Neural cell (in vitro differentiated cells): ENCODE measurements around the gene AIF1. TPM values are rescaled to one million over a fixed set of nuclear protein-coding genes. Genes with fewer than 3 reads are reported as not detected.

ENCODE experiments used
- H2AFZ ChIP-seq: fragments of 200-600, 300-800 bp; sonication (generic), shearing (Covaris generic); 2 replicates; pipeline ENCODE4 v1.6.0; 2014; ENCODE audit warnings: low read depth, mild to moderate bottlenecking, antibody characterized with exemption, low read length, moderate library complexity
- H3F3A ChIP-seq: fragments of 200-600 bp; shearing (Covaris generic); 2 replicates; pipeline ENCODE4 v1.6.1; 2016; ENCODE audit warnings: mild to moderate bottlenecking, moderate library complexity, mixed read lengths, antibody characterized with exemption, low read length; ENCODE audit not compliant: insufficient read depth, poor library complexity, severe bottlenecking
- H3K27ac ChIP-seq: fragments of 200-600, 300-800 bp; sonication (generic), shearing (Covaris generic); 2 replicates; pipeline ENCODE4 v1.5.1; 2014; ENCODE audit warnings: mild to moderate bottlenecking, low read length, moderate library complexity
- H3K27me3 ChIP-seq: fragments of 300-800, 200-600 bp; sonication (generic), shearing (Covaris generic); 2 replicates; pipeline ENCODE4 v1.6.0; 2014; ENCODE audit warnings: mild to moderate bottlenecking, low read depth, low read length, moderate library complexity; ENCODE audit not compliant: insufficient read depth
- H3K36me3 ChIP-seq: fragments of 300-800, 200-600 bp; sonication (generic), shearing (Covaris generic); 2 replicates; pipeline ENCODE4 v1.5.1; 2014; ENCODE audit warnings: mild to moderate bottlenecking, antibody characterized with exemption, low read length, moderate library complexity; ENCODE audit not compliant: insufficient read depth
- H3K4me2 ChIP-seq: fragments of 300-800, 200-600 bp; sonication (generic), shearing (Covaris generic); 2 replicates; pipeline ENCODE4 v1.6.0; 2014; ENCODE audit warnings: mild to moderate bottlenecking, low read length
- H3K4me3 ChIP-seq: fragments of 300-800, 200-600 bp; sonication (generic), shearing (Covaris generic); 2 replicates; pipeline ENCODE4 v1.5.1; 2014; ENCODE audit warnings: mild to moderate bottlenecking, low read length, moderate library complexity
- H3K79me2 ChIP-seq: fragments of 200-600 bp; shearing (Covaris generic); replicated peaks from 2 replicates; pipeline ENCODE4 v1.6.0; 2014; ENCODE audit warnings: mild to moderate bottlenecking, low read length, moderate library complexity; ENCODE audit not compliant: insufficient read depth
- H3K9ac ChIP-seq: fragments of 300-800, 200-600 bp; sonication (generic), shearing (Covaris generic); 2 replicates; pipeline ENCODE4 v1.6.1; 2016; ENCODE audit warnings: mild to moderate bottlenecking, low read length, mixed read lengths
- H3K9me2 ChIP-seq: fragments of 200-600 bp; shearing (Covaris generic); 2 replicates; pipeline ENCODE4 v1.6.1; 2016; ENCODE audit warnings: mild to moderate bottlenecking, low read length, mixed read lengths; ENCODE audit not compliant: insufficient read depth
- H3K9me3 ChIP-seq: fragments of 200-600, 300-800 bp; sonication (generic), shearing (Covaris generic); 2 replicates; pipeline ENCODE4 v1.6.1; 2016; ENCODE audit warnings: mild to moderate bottlenecking, mixed run types, low read length, moderate library complexity, mixed read lengths
- H4K20me1 ChIP-seq: fragments of 200-600 bp; shearing (Covaris generic); 2 replicates; pipeline ENCODE4 v1.6.1; 2016; ENCODE audit warnings: mild to moderate bottlenecking, mixed run types; ENCODE audit not compliant: insufficient read depth
- EP300 ChIP-seq: fragments of 450-650 bp; conservative IDR thresholded peaks from 2 replicates; pipeline ENCODE4 v1.6.1; 2014; ENCODE audit warnings: antibody characterized with exemption, mild to moderate bottlenecking, moderate library complexity; ENCODE audit not compliant: poor library complexity, severe bottlenecking
- EZH2 ChIP-seq: fragments of 200-600, 300-800 bp; shearing (Covaris generic), sonication (generic); IDR thresholded peaks from 2 replicates; pipeline ENCODE4 v1.6.1; 2014; ENCODE audit warnings: antibody characterized with exemption, low read length, borderline replicate concordance, mild to moderate bottlenecking; ENCODE audit not compliant: insufficient read depth, poor library complexity, severe bottlenecking
- MXI1 ChIP-seq: fragments of 450-650 bp; conservative IDR thresholded peaks from 2 replicates; pipeline ENCODE4 v1.6.1; 2014; ENCODE audit warnings: antibody characterized with exemption, mild to moderate bottlenecking; ENCODE audit not compliant: poor library complexity, severe bottlenecking
- POLR2AphosphoS5 ChIP-seq: IDR thresholded peaks from 2 replicates; pipeline ENCODE4 v1.6.1; 2012
- RAD21 ChIP-seq: fragments of 450-650 bp; conservative IDR thresholded peaks from 2 replicates; pipeline ENCODE4 v1.6.1; 2014; ENCODE audit warnings: antibody characterized with exemption, mild to moderate bottlenecking, moderate library complexity
- SMC3 ChIP-seq: fragments of 450-650 bp; conservative IDR thresholded peaks from 2 replicates; pipeline ENCODE4 v1.6.1; 2014; ENCODE audit warnings: antibody characterized with exemption, mild to moderate bottlenecking, moderate library complexity; ENCODE audit not compliant: poor library complexity
- TAF1 ChIP-seq: IDR thresholded peaks from 2 replicates; pipeline ENCODE4 v1.6.1; 2012; ENCODE audit warnings: low read depth
- polyA plus RNA-seq: library from polyadenylated mRNA; depleted of rRNA; stranded (reverse); fragments of >200 nt; gene quantifications from 2 replicates; pipeline ENCODE4 v1.2.3, GENCODE V29; 2014
- TF ChIP-seq, protein P1 (sequence below): fragments of 450-650 bp; IDR thresholded peaks from 2 replicates; pipeline ENCODE4 v1.5.1; 2014; ENCODE audit warnings: antibody characterized with exemption, mild to moderate bottlenecking, moderate library complexity; ENCODE audit not compliant: poor library complexity, severe bottlenecking
- TF ChIP-seq, protein P2 (sequence below): IDR thresholded peaks from 2 replicates; pipeline ENCODE4 v1.6.1; 2012; ENCODE audit warnings: borderline replicate concordance

The AIF1 gene
- polyA plus RNA-seq, 1 donor from 2014 or later = not detected

GRCh38 chr6:31597006-31597405 is 18.0 kb upstream of the AIF1 start:
- Histone ChIP-seq H2AFZ (no peak overlapping the region), H3K9ac (no peak overlapping the region), H3K27me3 (no peaks in the 10 kb centered on the region), H3K79me2 (no peaks in the 10 kb centered on the region), H3K9me3 (no peaks in the 10 kb centered on the region), H3K36me3 (no peaks in the 10 kb centered on the region), H4K20me1 (no peaks in the 10 kb centered on the region), H3K27ac (no peak overlapping the region), H3K9me2 (no peaks in the 10 kb centered on the region), H3F3A (no peaks in the 10 kb centered on the region), H3K4me2 (no peak overlapping the region), H3K4me3 (no peak overlapping the region)
- TF ChIP-seq POLR2AphosphoS5 (no peak), EZH2 (no peak), SMC3 (no peak)
- TF ChIP-seq, protein P1, sequence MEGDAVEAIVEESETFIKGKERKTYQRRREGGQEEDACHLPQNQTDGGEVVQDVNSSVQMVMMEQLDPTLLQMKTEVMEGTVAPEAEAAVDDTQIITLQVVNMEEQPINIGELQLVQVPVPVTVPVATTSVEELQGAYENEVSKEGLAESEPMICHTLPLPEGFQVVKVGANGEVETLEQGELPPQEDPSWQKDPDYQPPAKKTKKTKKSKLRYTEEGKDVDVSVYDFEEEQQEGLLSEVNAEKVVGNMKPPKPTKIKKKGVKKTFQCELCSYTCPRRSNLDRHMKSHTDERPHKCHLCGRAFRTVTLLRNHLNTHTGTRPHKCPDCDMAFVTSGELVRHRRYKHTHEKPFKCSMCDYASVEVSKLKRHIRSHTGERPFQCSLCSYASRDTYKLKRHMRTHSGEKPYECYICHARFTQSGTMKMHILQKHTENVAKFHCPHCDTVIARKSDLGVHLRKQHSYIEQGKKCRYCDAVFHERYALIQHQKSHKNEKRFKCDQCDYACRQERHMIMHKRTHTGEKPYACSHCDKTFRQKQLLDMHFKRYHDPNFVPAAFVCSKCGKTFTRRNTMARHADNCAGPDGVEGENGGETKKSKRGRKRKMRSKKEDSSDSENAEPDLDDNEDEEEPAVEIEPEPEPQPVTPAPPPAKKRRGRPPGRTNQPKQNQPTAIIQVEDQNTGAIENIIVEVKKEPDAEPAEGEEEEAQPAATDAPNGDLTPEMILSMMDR = peak; percentile 35

- Histone ChIP-seq H4K20me1 (no peaks in the 10 kb centered on the region), H3K9me2 (no peaks in the 10 kb centered on the region), H3K4me2 (no peak overlapping the region), H3F3A (no peaks in the 10 kb centered on the region), H3K27ac (no peak overlapping the region), H3K27me3 (no peaks in the 10 kb centered on the region), H3K36me3 (no peaks in the 10 kb centered on the region), H3K9ac (no peak overlapping the region), H3K79me2 (no peaks in the 10 kb centered on the region), H2AFZ (no peak overlapping the region), H3K4me3 (no peak overlapping the region), H3K9me3 (no peaks in the 10 kb centered on the region)
- no peak for TF ChIP-seq EP300
- TF ChIP-seq, protein P1 = no peak
- TF ChIP-seq EZH2 = no peak
- TF ChIP-seq POLR2AphosphoS5 = no peak
- no peak for TF ChIP-seq MXI1
- no peak for TF ChIP-seq TAF1
- TF ChIP-seq, protein P2, sequence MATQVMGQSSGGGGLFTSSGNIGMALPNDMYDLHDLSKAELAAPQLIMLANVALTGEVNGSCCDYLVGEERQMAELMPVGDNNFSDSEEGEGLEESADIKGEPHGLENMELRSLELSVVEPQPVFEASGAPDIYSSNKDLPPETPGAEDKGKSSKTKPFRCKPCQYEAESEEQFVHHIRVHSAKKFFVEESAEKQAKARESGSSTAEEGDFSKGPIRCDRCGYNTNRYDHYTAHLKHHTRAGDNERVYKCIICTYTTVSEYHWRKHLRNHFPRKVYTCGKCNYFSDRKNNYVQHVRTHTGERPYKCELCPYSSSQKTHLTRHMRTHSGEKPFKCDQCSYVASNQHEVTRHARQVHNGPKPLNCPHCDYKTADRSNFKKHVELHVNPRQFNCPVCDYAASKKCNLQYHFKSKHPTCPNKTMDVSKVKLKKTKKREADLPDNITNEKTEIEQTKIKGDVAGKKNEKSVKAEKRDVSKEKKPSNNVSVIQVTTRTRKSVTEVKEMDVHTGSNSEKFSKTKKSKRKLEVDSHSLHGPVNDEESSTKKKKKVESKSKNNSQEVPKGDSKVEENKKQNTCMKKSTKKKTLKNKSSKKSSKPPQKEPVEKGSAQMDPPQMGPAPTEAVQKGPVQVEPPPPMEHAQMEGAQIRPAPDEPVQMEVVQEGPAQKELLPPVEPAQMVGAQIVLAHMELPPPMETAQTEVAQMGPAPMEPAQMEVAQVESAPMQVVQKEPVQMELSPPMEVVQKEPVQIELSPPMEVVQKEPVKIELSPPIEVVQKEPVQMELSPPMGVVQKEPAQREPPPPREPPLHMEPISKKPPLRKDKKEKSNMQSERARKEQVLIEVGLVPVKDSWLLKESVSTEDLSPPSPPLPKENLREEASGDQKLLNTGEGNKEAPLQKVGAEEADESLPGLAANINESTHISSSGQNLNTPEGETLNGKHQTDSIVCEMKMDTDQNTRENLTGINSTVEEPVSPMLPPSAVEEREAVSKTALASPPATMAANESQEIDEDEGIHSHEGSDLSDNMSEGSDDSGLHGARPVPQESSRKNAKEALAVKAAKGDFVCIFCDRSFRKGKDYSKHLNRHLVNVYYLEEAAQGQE = no peak
- TF ChIP-seq SMC3 = no peak
- no peak for TF ChIP-seq RAD21
Measured at GRCh38 chr6:31607317-31607716, 7.7 kb upstream of the AIF1 start.
